ENCODE measurements around the gene PSMG4. TPM values are rescaled to one million over a fixed set of nuclear protein-coding genes. Genes with fewer than 3 reads are reported as not detected.

The PSMG4 gene
- total and polyA plus RNA-seq, 2 of the 8 experiments (the other 6 are each of a cell fraction or from before 2014, with no cell fraction given) = 40.6 to 113 TPM

- TF ChIP-seq CHD7 (IDR thresholded peaks at IDR 0.05; ENCODE audit: insufficient replicate concordance, low read length) = no peak
- TF ChIP-seq KDM1A (IDR thresholded peaks at IDR 0.05; ENCODE audit: borderline replicate concordance, low read length) = no peak
- TF ChIP-seq POU5F1 (IDR thresholded peaks at IDR 0.05; ENCODE audit: low read depth, low read length) = no peak
- TF ChIP-seq SP4 (IDR thresholded peaks at IDR 0.05; ENCODE audit: low read length) = no peak
- TF ChIP-seq MAFK (IDR thresholded peaks at IDR 0.05; ENCODE audit: low read depth, low read length) = no peak
- TF ChIP-seq TEAD4 (IDR thresholded peaks at IDR 0.05; ENCODE audit: low read depth, low read length) = peak; percentile 60; the same call in 1 of the 2 replicates
- TF ChIP-seq JUND (IDR thresholded peaks at IDR 0.05; ENCODE audit: low read length) = no peak
- TF ChIP-seq HDAC2 (IDR thresholded peaks at IDR 0.05; ENCODE audit: borderline replicate concordance in 1 of 2, low read depth in 2 of 2, low read length in 2 of 2) = peak; percentile 37 to 70; a peak in 2 of 4 replicates
- no peak for TF ChIP-seq JUN (IDR thresholded peaks at IDR 0.05; ENCODE audit: low read depth, low read length)
- TF ChIP-seq TAF1 (IDR thresholded peaks at IDR 0.05; ENCODE audit: low read depth, low read length) = peak; percentile 75
- TF ChIP-seq POLR2AphosphoS5 (IDR thresholded peaks at IDR 0.05; ENCODE audit: low read depth, low read length) = peak; percentile 57
These were observed 27.3 kb upstream of the PSMG4 start (continued) for GRCh38 chr6:3231247-3232016.

Measured in H1 (cell line).